ENCODE results near the gene CES4A. TPM values are rescaled to one million over a fixed set of nuclear protein-coding genes. Genes with fewer than 3 reads are reported as not detected.

CES4A gene
- total and polyA plus RNA-seq, 2 of the 13 experiments (the other 11 are each of a cell fraction or from before 2014, with no cell fraction given): 0.09 to 0.17 TPM

GRCh38 chr16:66954097-66954659, 34.2 kb upstream of the CES4A start (continued):
- TF ChIP-seq, protein P1, sequence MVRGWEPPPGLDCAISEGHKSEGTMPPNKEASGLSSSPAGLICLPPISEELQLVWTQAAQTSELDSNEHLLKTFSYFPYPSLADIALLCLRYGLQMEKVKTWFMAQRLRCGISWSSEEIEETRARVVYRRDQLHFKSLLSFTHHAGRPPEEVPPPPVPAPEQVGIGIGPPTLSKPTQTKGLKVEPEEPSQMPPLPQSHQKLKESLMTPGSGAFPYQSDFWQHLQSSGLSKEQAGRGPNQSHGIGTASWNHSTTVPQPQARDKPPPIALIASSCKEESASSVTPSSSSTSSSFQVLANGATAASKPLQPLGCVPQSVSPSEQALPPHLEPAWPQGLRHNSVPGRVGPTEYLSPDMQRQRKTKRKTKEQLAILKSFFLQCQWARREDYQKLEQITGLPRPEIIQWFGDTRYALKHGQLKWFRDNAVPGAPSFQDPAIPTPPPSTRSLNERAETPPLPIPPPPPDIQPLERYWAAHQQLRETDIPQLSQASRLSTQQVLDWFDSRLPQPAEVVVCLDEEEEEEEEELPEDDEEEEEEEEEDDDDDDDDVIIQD (CRISPR knock-in tag; IDR thresholded peaks at IDR 0.05; ENCODE audit: low read depth): peak; percentile 58; the same call in 1 of the 2 replicates
- TF ChIP-seq SIX4 (CRISPR knock-in tag; IDR thresholded peaks at IDR 0.05) (no peak), ZBTB39 (CRISPR knock-in tag; IDR thresholded peaks at IDR 0.05) (no peak), ZNF230 (CRISPR knock-in tag; IDR thresholded peaks at IDR 0.05) (no peak), RORA (CRISPR knock-in tag; IDR thresholded peaks at IDR 0.05) (no peak), TCF7L2 (IDR thresholded peaks at IDR 0.05; ENCODE audit: low read depth, low read length) (no peak), FOXP1 (IDR thresholded peaks at IDR 0.05) (no peak), FOXP1 (CRISPR knock-in tag; IDR thresholded peaks at IDR 0.05) (no peak), ZNF331 (CRISPR knock-in tag; IDR thresholded peaks at IDR 0.05) (peak; percentile 78), RFXAP (CRISPR knock-in tag; IDR thresholded peaks at IDR 0.05; ENCODE audit: borderline replicate concordance) (no peak), ZSCAN9 (CRISPR knock-in tag; IDR thresholded peaks at IDR 0.05; ENCODE audit: borderline replicate concordance) (peak; percentile 80; the same call in 1 of the 2 replicates), ATF7-NPFF (CRISPR knock-in tag; IDR thresholded peaks at IDR 0.05; ENCODE audit: low read depth) (no peak), ZEB1 (IDR thresholded peaks at IDR 0.05; ENCODE audit: insufficient replicate concordance, low read depth) (no peak), NFATC3 (CRISPR knock-in tag; IDR thresholded peaks at IDR 0.05) (no peak), RNF2 (conservative IDR thresholded peaks at IDR 0.05; ENCODE audit: low read depth) (no peak), FOXM1 (CRISPR knock-in tag; IDR thresholded peaks at IDR 0.05) (no peak), HNF4G (IDR thresholded peaks at IDR 0.05; ENCODE audit: borderline replicate concordance, low read depth, low read length) (no peak), HNF4G (CRISPR knock-in tag; IDR thresholded peaks at IDR 0.05; ENCODE audit: borderline replicate concordance, low read depth) (no peak), SMAD1 (CRISPR knock-in tag; IDR thresholded peaks at IDR 0.05; ENCODE audit: borderline replicate concordance, low read depth) (no peak)
- TF ChIP-seq, protein P2, sequence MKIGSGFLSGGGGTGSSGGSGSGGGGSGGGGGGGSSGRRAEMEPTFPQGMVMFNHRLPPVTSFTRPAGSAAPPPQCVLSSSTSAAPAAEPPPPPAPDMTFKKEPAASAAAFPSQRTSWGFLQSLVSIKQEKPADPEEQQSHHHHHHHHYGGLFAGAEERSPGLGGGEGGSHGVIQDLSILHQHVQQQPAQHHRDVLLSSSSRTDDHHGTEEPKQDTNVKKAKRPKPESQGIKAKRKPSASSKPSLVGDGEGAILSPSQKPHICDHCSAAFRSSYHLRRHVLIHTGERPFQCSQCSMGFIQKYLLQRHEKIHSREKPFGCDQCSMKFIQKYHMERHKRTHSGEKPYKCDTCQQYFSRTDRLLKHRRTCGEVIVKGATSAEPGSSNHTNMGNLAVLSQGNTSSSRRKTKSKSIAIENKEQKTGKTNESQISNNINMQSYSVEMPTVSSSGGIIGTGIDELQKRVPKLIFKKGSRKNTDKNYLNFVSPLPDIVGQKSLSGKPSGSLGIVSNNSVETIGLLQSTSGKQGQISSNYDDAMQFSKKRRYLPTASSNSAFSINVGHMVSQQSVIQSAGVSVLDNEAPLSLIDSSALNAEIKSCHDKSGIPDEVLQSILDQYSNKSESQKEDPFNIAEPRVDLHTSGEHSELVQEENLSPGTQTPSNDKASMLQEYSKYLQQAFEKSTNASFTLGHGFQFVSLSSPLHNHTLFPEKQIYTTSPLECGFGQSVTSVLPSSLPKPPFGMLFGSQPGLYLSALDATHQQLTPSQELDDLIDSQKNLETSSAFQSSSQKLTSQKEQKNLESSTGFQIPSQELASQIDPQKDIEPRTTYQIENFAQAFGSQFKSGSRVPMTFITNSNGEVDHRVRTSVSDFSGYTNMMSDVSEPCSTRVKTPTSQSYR (CRISPR knock-in tag; IDR thresholded peaks at IDR 0.05; ENCODE audit: borderline replicate concordance): no peak
- TF ChIP-seq, protein P3, sequence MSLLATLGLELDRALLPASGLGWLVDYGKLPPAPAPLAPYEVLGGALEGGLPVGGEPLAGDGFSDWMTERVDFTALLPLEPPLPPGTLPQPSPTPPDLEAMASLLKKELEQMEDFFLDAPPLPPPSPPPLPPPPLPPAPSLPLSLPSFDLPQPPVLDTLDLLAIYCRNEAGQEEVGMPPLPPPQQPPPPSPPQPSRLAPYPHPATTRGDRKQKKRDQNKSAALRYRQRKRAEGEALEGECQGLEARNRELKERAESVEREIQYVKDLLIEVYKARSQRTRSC (CRISPR knock-in tag; IDR thresholded peaks at IDR 0.05; ENCODE audit: low read depth): no peak
- TF ChIP-seq, protein P4, sequence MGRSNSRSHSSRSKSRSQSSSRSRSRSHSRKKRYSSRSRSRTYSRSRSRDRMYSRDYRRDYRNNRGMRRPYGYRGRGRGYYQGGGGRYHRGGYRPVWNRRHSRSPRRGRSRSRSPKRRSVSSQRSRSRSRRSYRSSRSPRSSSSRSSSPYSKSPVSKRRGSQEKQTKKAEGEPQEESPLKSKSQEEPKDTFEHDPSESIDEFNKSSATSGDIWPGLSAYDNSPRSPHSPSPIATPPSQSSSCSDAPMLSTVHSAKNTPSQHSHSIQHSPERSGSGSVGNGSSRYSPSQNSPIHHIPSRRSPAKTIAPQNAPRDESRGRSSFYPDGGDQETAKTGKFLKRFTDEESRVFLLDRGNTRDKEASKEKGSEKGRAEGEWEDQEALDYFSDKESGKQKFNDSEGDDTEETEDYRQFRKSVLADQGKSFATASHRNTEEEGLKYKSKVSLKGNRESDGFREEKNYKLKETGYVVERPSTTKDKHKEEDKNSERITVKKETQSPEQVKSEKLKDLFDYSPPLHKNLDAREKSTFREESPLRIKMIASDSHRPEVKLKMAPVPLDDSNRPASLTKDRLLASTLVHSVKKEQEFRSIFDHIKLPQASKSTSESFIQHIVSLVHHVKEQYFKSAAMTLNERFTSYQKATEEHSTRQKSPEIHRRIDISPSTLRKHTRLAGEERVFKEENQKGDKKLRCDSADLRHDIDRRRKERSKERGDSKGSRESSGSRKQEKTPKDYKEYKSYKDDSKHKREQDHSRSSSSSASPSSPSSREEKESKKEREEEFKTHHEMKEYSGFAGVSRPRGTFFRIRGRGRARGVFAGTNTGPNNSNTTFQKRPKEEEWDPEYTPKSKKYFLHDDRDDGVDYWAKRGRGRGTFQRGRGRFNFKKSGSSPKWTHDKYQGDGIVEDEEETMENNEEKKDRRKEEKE (IDR thresholded peaks at IDR 0.05): no peak
